ENCODE results near the gene LMBRD2.

GRCh38 chr5:36060420-36060887 lies 91.2 kb downstream of the LMBRD2 start:
- TF ChIP-seq GTF2B (IDR thresholded peaks at IDR 0.05; ENCODE audit: extremely low read depth, insufficient read length) (no peak), ZNF609 (CRISPR knock-in tag; IDR thresholded peaks at IDR 0.05; ENCODE audit: borderline replicate concordance) (no peak), TCF7L2 (IDR thresholded peaks at IDR 0.05; ENCODE audit: low read depth, low read length) (no peak), GABPA (tag; conservative IDR thresholded peaks at IDR 0.05; ENCODE audit: low read depth) (no peak), ZBTB26 (CRISPR knock-in tag; IDR thresholded peaks at IDR 0.05) (no peak), CTCF (IDR thresholded peaks at IDR 0.05 in 2 of 3, conservative IDR thresholded peaks at IDR 0.05 in 1 of 3; ENCODE audit: insufficient read depth in 2 of 3, low read depth in 1 of 3, low read length in 3 of 3) (peak; percentile 46 to 64 (median 49); a peak in 4 of 6 replicates), ZBTB33 (CRISPR knock-in tag; IDR thresholded peaks at IDR 0.05) (no peak)
